ENCODE results near the gene ZNF639.
"Not testable (repeated sequence)": the region's sequence is repeated elsewhere in the genome, so short reads cannot be mapped to it uniquely, and the experiment has no call there.

- TF ChIP-seq CTCF (IDR thresholded peaks at IDR 0.05 in 4 of 5, conservative IDR thresholded peaks at IDR 0.05 in 1 of 5); POLR2A (IDR thresholded peaks at IDR 0.05): not testable (repeated sequence)
Measured at GRCh38 chr3:179274434-179274833, 48.4 kb upstream of the ZNF639 start.

Measured in gastrocnemius medialis (tissue), 4 donors.